Pancreas (tissue), 10 donors: Measurements from ENCODE around the gene TBX4. TPM values are rescaled to one million over a fixed set of nuclear protein-coding genes. Genes with fewer than 3 reads are reported as not detected.

Experiments
- ATAC-seq, 4 donors: fragments of 200-7000 bp; cut with Tn5 transposase; one replicate each; pipeline versions ENCODE4 v1.8.0 to v1.9.1; 2020; ENCODE audit warnings: mild to moderate bottlenecking in 4 of 4, moderate library complexity in 4 of 4
- DNase-seq, 6 donors: peaks; one replicate each; pipeline ENCODE4 v3.0.0-alpha.2; 2020
- FAIRE-seq: peaks from 2 replicates; lab custom pipeline; 2012; peaks lifted over from hg19 to GRCh38; lab: Jason Lieb, UNC
- H3K27ac ChIP-seq, 4 donors: fragments of 200-600 bp; sonication (generic); 1 replicate in 3 of 4; 2 replicates in 1 of 4; pipeline versions ENCODE4 v1.5.0 to v1.8.0; 2020
- H3K27me3 ChIP-seq, 4 donors: fragments of 200-600 bp; one replicate each; pipeline ENCODE4 v1.8.0; 2021
- H3K36me3 ChIP-seq, 3 donors: fragments of 200-600 bp; sonication (generic) in 1 of 3; one replicate each; pipeline versions ENCODE4 v1.5.0 to v1.8.0; 2020 to 2021
- H3K4me1 ChIP-seq, 3 donors: fragments of 200-600 bp; one replicate each; pipeline ENCODE4 v1.8.0; 2021
- H3K4me3 ChIP-seq, 4 donors: fragments of 200-600 bp; sonication (generic) in 2 of 4; one replicate each; pipeline versions ENCODE4 v1.5.0 to v1.8.0; 2020 to 2021
- H3K9me3 ChIP-seq, 4 donors: fragments of 200-600 bp; one replicate each; pipeline ENCODE4 v1.8.0; 2021
- CTCF ChIP-seq, 4 donors: fragments of 200-600 bp; sonication (generic) in 3 of 4; IDR thresholded peaks; one replicate each; pipeline versions ENCODE4 v1.5.0 to v1.8.0; 2021; ENCODE audit warnings: antibody characterized with exemption in 4 of 4
- WGBS, 2 donors: extraction: QIAGEN DNeasy Blood & Tissue Kit; methylation state at CpG; one replicate each; pipeline ENCODE4 v1.1.7; 2013; 5-methylcytosine and 5-hydroxymethylcytosine counted together
- intact Hi-C, 3 donors: fragments of 100-400 bp; cut with DNase I; formaldehyde crosslinking; loops; one replicate each; pipeline versions ENCODE4 v1.11.1 to v1.14.2; 2022
- polyA plus RNA-seq, 2 donors: library from polyadenylated mRNA; stranded (reverse); fragments of 200-250 nt; gene quantifications; one replicate each; pipeline ENCODE4 v1.2.3, GENCODE V29; 2013
- total RNA-seq, 6 donors: library from RNA; stranded (reverse); fragmentation: NEBNext Ultra II Directional in 4 of 6; extraction: Animal tissue kit (Norgen Biotek cat#: 25700) in 4 of 6; gene quantifications; one replicate each; pipeline versions ENCODE4 v1.2.1 to v1.2.4, GENCODE V29; 2021 to 2023
- donor health status: healthy with polysubstance abuse.
- donor health status: DM: no; HTN: no; CAD: no; lungs with moderate emphysema.
- donor health status: DM: no; HTN: no; CAD: no.
- donor health status: control.
- donor health status: control.
- donor health status: Bipolar disorder and iron deficiency.
- donor health status: DM: yes; HTN: yes; CAD: no.
- donor health status: DM: no; HTN: no; CAD: no.
- donor health status: DM: no; HTN: no; CAD: no.
- donor health status: DM: yes; HTN: yes; CAD: no.

Gene TBX4
- total and polyA plus RNA-seq, 8 donors, result not detected

- Histone ChIP-seq H3K4me3 (no peak overlapping the region), H3K27me3 (no peaks in the 10 kb centered on the region), H3K27ac (no peak overlapping the region), H3K36me3 (no peaks in the 10 kb centered on the region), H3K4me1 (peaks cover 0 to 4% (median 0%) of the 10 kb centered on the region in 3 donors), H3K9me3 (no peaks in the 10 kb centered on the region)
- no peak for DNase-seq
- intact Hi-C loops, result no loop called here
- TF ChIP-seq CTCF (IDR thresholded peaks at IDR 0.05), result no peak
- ATAC-seq, result no peak
- 72 to 85% methylated on average over 4 of the region's 4 CpGs for WGBS, 2 donors
- no peak for FAIRE-seq
Measured at GRCh38 chr17:61420745-61421398, 31.4 kb upstream of the TBX4 start.

GRCh38 chr17:61421460-61421859, 30.8 kb upstream of the TBX4 start:
- ATAC-seq (no peak), FAIRE-seq (no peak), DNase-seq (no peak)
- H3K4me3 ChIP-seq, result no peak overlapping the region
- no peaks in the 10 kb centered on the region for H3K27me3 ChIP-seq
- intact Hi-C loops, result no loop called here
- WGBS, 2 donors, result 63 to 78% methylated on average over 4 of the region's 4 CpGs
- no peaks in the 10 kb centered on the region for H3K36me3 ChIP-seq
- H3K4me1 ChIP-seq, result peaks cover 0 to 4% (median 0%) of the 10 kb centered on the region in 3 donors
- no peak for TF ChIP-seq CTCF (IDR thresholded peaks at IDR 0.05)
- H3K9me3 ChIP-seq, result no peaks in the 10 kb centered on the region
- H3K27ac ChIP-seq, result no peak overlapping the region

GRCh38 chr17:61422116-61422799, 30.0 kb upstream of the TBX4 start:
- Histone ChIP-seq H3K27ac (no peak overlapping the region), H3K9me3 (no peaks in the 10 kb centered on the region), H3K36me3 (no peaks in the 10 kb centered on the region), H3K27me3 (no peaks in the 10 kb centered on the region), H3K4me1 (no peaks in the 10 kb centered on the region), H3K4me3 (no peak overlapping the region)
- 51 to 60% methylated on average over 5 of the region's 5 CpGs for WGBS, 2 donors
- FAIRE-seq, result no peak
- ATAC-seq, result no peak
- intact Hi-C loops, result no loop called here
- TF ChIP-seq CTCF (IDR thresholded peaks at IDR 0.05), result no peak
- DNase-seq, result no peak

GRCh38 chr17:61422869-61423268, 29.4 kb upstream of the TBX4 start:
- Histone ChIP-seq H3K27ac (no peak overlapping the region), H3K4me3 (no peak overlapping the region), H3K36me3 (no peaks in the 10 kb centered on the region), H3K4me1 (no peaks in the 10 kb centered on the region), H3K27me3 (no peaks in the 10 kb centered on the region), H3K9me3 (no peaks in the 10 kb centered on the region)
- no peak for DNase-seq
- no peak for FAIRE-seq
- intact Hi-C loops, result no loop called here
- 36 to 42% methylated on average over 2 of the region's 2 CpGs for WGBS, 2 donors
- TF ChIP-seq CTCF (IDR thresholded peaks at IDR 0.05), result no peak
- ATAC-seq, result no peak
